A549 (cell line): Measurements from ENCODE around the gene GGPS1. TPM values are rescaled to one million over a fixed set of nuclear protein-coding genes. Genes with fewer than 3 reads are reported as not detected.

Experiments
- ATAC-seq, 2 experiments: fragments of 200-7000 bp in 1 of 2; fragments of >200 bp in 1 of 2; cut with Nextera tagmentation in 1 of 2; cut with Tn5 transposase in 1 of 2; 3 replicates each; pipeline versions ENCODE4 v1.8.0 to v1.9.1; 2018 to 2020; ENCODE audit warnings: mild to moderate bottlenecking in 1 of 2, moderate library complexity in 1 of 2
- CTCF ChIA-PET: fragments of 300-600 bp; sonication (Branson Sonifier 250); formaldehyde crosslinking; extraction: SDS; loops from one replicate; lab custom pipeline; 2021; ENCODE audit warnings: antibody characterized with exemption, inconsistent platforms; lab: Yijun Ruan, JAX
- POLR2A ChIA-PET: fragments of 350-600 bp; formaldehyde crosslinking; extraction: SDS; loops from one replicate; lab custom pipeline; 2021; ENCODE audit warnings: antibody characterized with exemption, inconsistent platforms; lab: Yijun Ruan, JAX
- DNase-seq, 2 experiments: peaks; one replicate each; pipeline versions ENCODE4 v3.0.0 to v3.0.0-alpha.2; 2011 to 2016; ENCODE audit warnings: low read depth in 1 of 2, low spot score in 1 of 2
- FAIRE-seq: peaks from 2 replicates; lab custom pipeline; 2011; peaks lifted over from hg19 to GRCh38; lab: Jason Lieb, UNC
- H3K27ac ChIP-seq, 2 experiments: fragments of >200 bp; sonication (Bioruptor Twin); formaldehyde crosslinking; 3 replicates each; pipeline ENCODE4 v1.5.1; 2016 to 2017
- H3K4me1 ChIP-seq: fragments of >200 bp; sonication (Bioruptor Twin); formaldehyde crosslinking; 3 replicates; pipeline ENCODE4 v1.6.1; 2016
- H3K4me2 ChIP-seq: fragments of >200 bp; sonication (Bioruptor Twin); formaldehyde crosslinking; 3 replicates; pipeline ENCODE4 v1.6.1; 2016
- H3K4me3 ChIP-seq: fragments of >200 bp; sonication (Bioruptor Twin); formaldehyde crosslinking; 3 replicates; pipeline ENCODE4 v1.5.1; 2016
- H3K9me3 ChIP-seq: fragments of >200 bp; sonication (Bioruptor Twin); formaldehyde crosslinking; 3 replicates; pipeline ENCODE4 v1.6.1; 2016
- BHLHE40 ChIP-seq: IDR thresholded peaks from 2 replicates; pipeline ENCODE4 v1.6.1; 2012; ENCODE audit warnings: low read depth, low read length, inconsistent platforms
- CBX2 ChIP-seq: fragments of 200-600 bp; sonication (generic); IDR thresholded peaks from 2 replicates; pipeline ENCODE4 v1.6.1; 2016; ENCODE audit warnings: low read depth, mild to moderate bottlenecking, borderline replicate concordance
- CHD2 ChIP-seq: fragments of 150-350 bp; IDR thresholded peaks from 2 replicates; pipeline ENCODE4 v1.6.1; 2014; ENCODE audit warnings: low read length; ENCODE audit not compliant: partially characterized antibody
- CHD4 ChIP-seq: fragments of 200-600 bp; sonication (generic); IDR thresholded peaks from 2 replicates; pipeline ENCODE4 v1.6.1; 2016; ENCODE audit warnings: antibody characterized with exemption, mild to moderate bottlenecking, borderline replicate concordance
- EP300 ChIP-seq, 2 experiments: fragments of >200 bp; sonication (Bioruptor Twin); formaldehyde crosslinking; IDR thresholded peaks; 2 replicates in 1 of 2; 3 replicates in 1 of 2; pipeline ENCODE4 v1.6.1; 2016 to 2017
- ESRRA ChIP-seq: fragments of 150-350 bp; IDR thresholded peaks from 2 replicates; pipeline ENCODE4 v1.6.1; 2014; ENCODE audit warnings: mild to moderate bottlenecking, low read length, borderline replicate concordance
- FOSB ChIP-seq: fragments of 250-450 bp; sonication (Bioruptor Pico); IDR thresholded peaks from 2 replicates; pipeline ENCODE4 v1.5.0; 2020; ENCODE audit warnings: mild to moderate bottlenecking, moderate library complexity
- FOSL2 ChIP-seq, 2 experiments: fragments of 450-650 bp in 1 of 2; fragments of >200 bp in 1 of 2; sonication (Bioruptor Twin) in 1 of 2; formaldehyde crosslinking; IDR thresholded peaks; 2 replicates each; pipeline versions ENCODE4 v1.5.0 to v1.6.1; 2016 to 2020; ENCODE audit warnings: mild to moderate bottlenecking in 1 of 2, moderate library complexity in 1 of 2
- FOXS1 ChIP-seq: fragments of 250-450 bp; sonication (Bioruptor Pico); IDR thresholded peaks from 2 replicates; pipeline ENCODE4 v1.5.0; 2020; ENCODE audit warnings: mild to moderate bottlenecking, moderate library complexity
- HEYL ChIP-seq: fragments of 250-450 bp; sonication (Bioruptor Pico); IDR thresholded peaks from 2 replicates; pipeline ENCODE4 v1.8.0; 2021; ENCODE audit warnings: mild to moderate bottlenecking, moderate library complexity
- HMGXB4 ChIP-seq: fragments of 250-450 bp; sonication (Bioruptor Pico); IDR thresholded peaks from 2 replicates; pipeline ENCODE4 v1.5.0; 2021; ENCODE audit warnings: mild to moderate bottlenecking, moderate library complexity, borderline replicate concordance
- HOXB13 ChIP-seq: fragments of 250-450 bp; sonication (Bioruptor Pico); IDR thresholded peaks from 2 replicates; pipeline ENCODE4 v1.5.0; 2020; ENCODE audit warnings: low read depth, mild to moderate bottlenecking, moderate library complexity
- KDM5A ChIP-seq: fragments of 200-600 bp; sonication (generic); IDR thresholded peaks from 2 replicates; pipeline ENCODE4 v1.6.1; 2016; ENCODE audit warnings: antibody characterized with exemption, mild to moderate bottlenecking
- MYC ChIP-seq: IDR thresholded peaks from 2 replicates; pipeline ENCODE4 v1.6.1; 2012; ENCODE audit warnings: mild to moderate bottlenecking, inconsistent platforms, low read length, improper control_type of control experiment, borderline replicate concordance
- NPAS2 ChIP-seq: fragments of 250-450 bp; sonication (Bioruptor Pico); IDR thresholded peaks from 2 replicates; pipeline ENCODE4 v1.8.0; 2022; ENCODE audit warnings: mild to moderate bottlenecking, moderate library complexity, borderline replicate concordance
- POLR2A ChIP-seq: IDR thresholded peaks from 2 replicates; pipeline ENCODE4 v1.6.1; 2012; ENCODE audit warnings: mild to moderate bottlenecking, low read length
- POLR2AphosphoS2 ChIP-seq: conservative IDR thresholded peaks from 2 replicates; pipeline ENCODE4 v1.6.1; 2012; ENCODE audit warnings: low read length, improper control_type of control experiment, inconsistent platforms
- SMC3 ChIP-seq: fragments of >200 bp; sonication (Bioruptor Twin); formaldehyde crosslinking; IDR thresholded peaks from 3 replicates; pipeline ENCODE4 v1.6.1; 2018; ENCODE audit warnings: inconsistent platforms
- TP53 ChIP-seq: fragments of 250-450 bp; sonication (Bioruptor Pico); IDR thresholded peaks from 2 replicates; pipeline ENCODE4 v1.5.0; 2021; ENCODE audit warnings: mild to moderate bottlenecking, moderate library complexity
- ZSCAN20 ChIP-seq: fragments of 250-450 bp; sonication (Bioruptor Pico); IDR thresholded peaks from 2 replicates; pipeline ENCODE4 v1.8.0; 2022; ENCODE audit warnings: mild to moderate bottlenecking, moderate library complexity
- WGBS: methylation state at CpG from one replicate; pipeline ENCODE4 v1.1.6; 2017; ENCODE audit errors: missing lambda C conversion rate; 5-methylcytosine and 5-hydroxymethylcytosine counted together
- polyA plus RNA-seq, 4 experiments: library from polyadenylated mRNA; depleted of rRNA in 3 of 4; stranded (reverse); fragments of >200 nt; fragmentation: RNase III in 1 of 4; extraction: RNeasy Plus Mini Kit Qiagen cat#74134 plus additional on column Dnase treatment in 1 of 4; gene quantifications; 2 replicates in 3 of 4; 3 replicates in 1 of 4; pipeline ENCODE4 v1.2.3, GENCODE V29; 2011 to 2017
- TF ChIP-seq, protein P1 (sequence below): fragments of 250-450 bp; sonication (Bioruptor Pico); IDR thresholded peaks from 2 replicates; pipeline ENCODE4 v1.5.0; 2020; ENCODE audit warnings: low read depth, mild to moderate bottlenecking, moderate library complexity
- TF ChIP-seq, protein P2 (sequence below): fragments of >200 bp; sonication (Bioruptor Twin); formaldehyde crosslinking; IDR thresholded peaks from 3 replicates; pipeline ENCODE4 v1.6.1; 2016
- TF ChIP-seq, protein P3 (sequence below): IDR thresholded peaks from 2 replicates; pipeline ENCODE4 v1.6.1; 2012; ENCODE audit warnings: low read depth, borderline replicate concordance

GGPS1 gene
- polyA plus RNA-seq, 2 of the 4 experiments (the other 2 are of a cell fraction) = 27.5 to 58.5 TPM

- no peak for FAIRE-seq
- no peak overlapping the region for H3K4me3 ChIP-seq
- TF ChIP-seq, protein P1, sequence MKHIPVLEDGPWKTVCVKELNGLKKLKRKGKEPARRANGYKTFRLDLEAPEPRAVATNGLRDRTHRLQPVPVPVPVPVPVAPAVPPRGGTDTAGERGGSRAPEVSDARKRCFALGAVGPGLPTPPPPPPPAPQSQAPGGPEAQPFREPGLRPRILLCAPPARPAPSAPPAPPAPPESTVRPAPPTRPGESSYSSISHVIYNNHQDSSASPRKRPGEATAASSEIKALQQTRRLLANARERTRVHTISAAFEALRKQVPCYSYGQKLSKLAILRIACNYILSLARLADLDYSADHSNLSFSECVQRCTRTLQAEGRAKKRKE (CRISPR knock-in tag) = no peak
- TF ChIP-seq CHD4 = no peak
- TF ChIP-seq, protein P2, sequence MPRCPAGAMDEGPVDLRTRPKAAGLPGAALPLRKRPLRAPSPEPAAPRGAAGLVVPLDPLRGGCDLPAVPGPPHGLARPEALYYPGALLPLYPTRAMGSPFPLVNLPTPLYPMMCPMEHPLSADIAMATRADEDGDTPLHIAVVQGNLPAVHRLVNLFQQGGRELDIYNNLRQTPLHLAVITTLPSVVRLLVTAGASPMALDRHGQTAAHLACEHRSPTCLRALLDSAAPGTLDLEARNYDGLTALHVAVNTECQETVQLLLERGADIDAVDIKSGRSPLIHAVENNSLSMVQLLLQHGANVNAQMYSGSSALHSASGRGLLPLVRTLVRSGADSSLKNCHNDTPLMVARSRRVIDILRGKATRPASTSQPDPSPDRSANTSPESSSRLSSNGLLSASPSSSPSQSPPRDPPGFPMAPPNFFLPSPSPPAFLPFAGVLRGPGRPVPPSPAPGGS = no peak
- TF ChIP-seq BHLHE40 = no peak
- no peak for TF ChIP-seq CHD2
- TF ChIP-seq ZSCAN20 (CRISPR knock-in tag) = no peak
- TF ChIP-seq KDM5A = no peak
- TF ChIP-seq CBX2 = no peak
- no peak for TF ChIP-seq NPAS2 (CRISPR knock-in tag)
- no peak for TF ChIP-seq HOXB13
- no peak for TF ChIP-seq FOSL2 (IDR thresholded peaks at IDR 0.05)
- TF ChIP-seq FOSL2 (CRISPR knock-in tag; IDR thresholded peaks at IDR 0.05) = no peak
- no peak for TF ChIP-seq ESRRA
- no peak for TF ChIP-seq POLR2AphosphoS2
- TF ChIP-seq HMGXB4 (CRISPR knock-in tag) = no peak
- no peak for TF ChIP-seq HEYL (CRISPR knock-in tag)
- TF ChIP-seq TP53 (CRISPR knock-in tag) = no peak
- TF ChIP-seq, protein P3, sequence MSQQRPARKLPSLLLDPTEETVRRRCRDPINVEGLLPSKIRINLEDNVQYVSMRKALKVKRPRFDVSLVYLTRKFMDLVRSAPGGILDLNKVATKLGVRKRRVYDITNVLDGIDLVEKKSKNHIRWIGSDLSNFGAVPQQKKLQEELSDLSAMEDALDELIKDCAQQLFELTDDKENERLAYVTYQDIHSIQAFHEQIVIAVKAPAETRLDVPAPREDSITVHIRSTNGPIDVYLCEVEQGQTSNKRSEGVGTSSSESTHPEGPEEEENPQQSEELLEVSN = no peak
- no peak for TF ChIP-seq MYC
- no peak for TF ChIP-seq FOSB (CRISPR knock-in tag)
- TF ChIP-seq, all 56 proteins: peak for 0
- POLR2A ChIA-PET = no interaction called here
- no peaks in the 10 kb centered on the region for H3K9me3 ChIP-seq
- ATAC-seq (no peak), DNase-seq (no peak)
- H3K27ac ChIP-seq = no peak overlapping the region
- no peak overlapping the region for H3K4me2 ChIP-seq
- 89% methylated on average over 12 of the region's 12 CpGs for WGBS
- peaks cover 22% of the 10 kb centered on the region; the same call in 2 of the 3 replicates for H3K4me1 ChIP-seq
- CTCF ChIA-PET = interaction anchor here (1.1 kb wide), 1 partner anchor 9 kb away, joined by 3 read pairs; no protein-coding TSS in a partner anchor
Observed at GRCh38 chr1:235289859-235290739, 38.3 kb upstream of the GGPS1 start.

GRCh38 chr1:235290740-235291502, 37.4 kb upstream of the GGPS1 start:
- ChIA-PET CTCF (interaction anchor here (1.1 kb wide), 1 partner anchor 9 kb away, joined by 3 read pairs; no protein-coding TSS in a partner anchor), POLR2A (no interaction called here)
- DNase-seq = no peak
- Histone ChIP-seq H3K9me3 (no peaks in the 10 kb centered on the region), H3K4me3 (no peak overlapping the region), H3K4me1 (peaks cover 22% of the 10 kb centered on the region; the same call in 2 of the 3 replicates)
- no peak for TF ChIP-seq POLR2A
- TF ChIP-seq EP300 (IDR thresholded peaks at IDR 0.05) = no peak
- TF ChIP-seq, protein P2 = no peak
- TF ChIP-seq ESRRA = no peak
- TF ChIP-seq CHD4 = no peak
- no peak for TF ChIP-seq FOXS1 (CRISPR knock-in tag)
- TF ChIP-seq SMC3 = no peak
- TF ChIP-seq, all 56 proteins: peak for 0
- WGBS = 93% methylated on average over 12 of the region's 12 CpGs
- no peak for ATAC-seq
- H3K27ac ChIP-seq = no peak overlapping the region
- no peak overlapping the region for H3K4me2 ChIP-seq
- no peak for FAIRE-seq
